GM20000 (cell line): ENCODE results near the gene CIPC.

Experiments
- DNase-seq: peaks from one replicate; pipeline ENCODE4 v3.0.0; 2012; ENCODE audit warnings: low spot score
- TF ChIP-seq, protein P1 (sequence below): IDR thresholded peaks from 2 replicates; pipeline ENCODE4 v1.5.1; 2012; ENCODE audit warnings: mild to moderate bottlenecking, control low read depth; ENCODE audit errors: extremely low read depth, missing control alignments

Gene CIPC

GRCh38 chr14:77086017-77086727, 11.9 kb upstream of the CIPC start:
- TF ChIP-seq, protein P1, sequence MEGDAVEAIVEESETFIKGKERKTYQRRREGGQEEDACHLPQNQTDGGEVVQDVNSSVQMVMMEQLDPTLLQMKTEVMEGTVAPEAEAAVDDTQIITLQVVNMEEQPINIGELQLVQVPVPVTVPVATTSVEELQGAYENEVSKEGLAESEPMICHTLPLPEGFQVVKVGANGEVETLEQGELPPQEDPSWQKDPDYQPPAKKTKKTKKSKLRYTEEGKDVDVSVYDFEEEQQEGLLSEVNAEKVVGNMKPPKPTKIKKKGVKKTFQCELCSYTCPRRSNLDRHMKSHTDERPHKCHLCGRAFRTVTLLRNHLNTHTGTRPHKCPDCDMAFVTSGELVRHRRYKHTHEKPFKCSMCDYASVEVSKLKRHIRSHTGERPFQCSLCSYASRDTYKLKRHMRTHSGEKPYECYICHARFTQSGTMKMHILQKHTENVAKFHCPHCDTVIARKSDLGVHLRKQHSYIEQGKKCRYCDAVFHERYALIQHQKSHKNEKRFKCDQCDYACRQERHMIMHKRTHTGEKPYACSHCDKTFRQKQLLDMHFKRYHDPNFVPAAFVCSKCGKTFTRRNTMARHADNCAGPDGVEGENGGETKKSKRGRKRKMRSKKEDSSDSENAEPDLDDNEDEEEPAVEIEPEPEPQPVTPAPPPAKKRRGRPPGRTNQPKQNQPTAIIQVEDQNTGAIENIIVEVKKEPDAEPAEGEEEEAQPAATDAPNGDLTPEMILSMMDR = no peak
- DNase-seq = peak; percentile 45

- no peak for DNase-seq
- TF ChIP-seq, protein P1 = no peak
Observed at GRCh38 chr14:77086951-77087350, 11.1 kb upstream of the CIPC start.

GRCh38 chr14:77087631-77088030, 10.4 kb upstream of the CIPC start:
- TF ChIP-seq, protein P1 = no peak
- no peak for DNase-seq

DNA sequence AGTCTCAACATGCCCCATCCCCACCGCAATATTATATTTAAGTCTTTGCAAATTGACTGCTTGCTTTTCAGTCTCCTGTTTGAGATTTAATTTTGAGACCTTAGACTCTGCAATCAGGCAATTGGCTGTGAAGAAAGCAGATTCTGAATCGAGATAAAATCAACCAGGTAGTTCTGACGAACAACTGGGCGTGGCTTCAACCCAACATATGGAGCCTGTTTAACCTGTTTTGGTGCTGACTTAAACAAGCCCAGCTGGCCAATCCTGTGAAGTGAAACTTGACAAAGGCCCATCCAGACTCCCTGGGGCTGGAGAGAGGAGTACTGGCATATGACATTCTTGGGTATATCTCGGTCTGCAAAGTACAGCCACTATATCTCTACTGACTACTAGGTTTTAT, 9.8 kb upstream of the CIPC start:
- TF ChIP-seq, protein P1 = no peak
- DNase-seq = no peak

- TF ChIP-seq, protein P1 = no peak
- no peak for DNase-seq
Observed at GRCh38 chr14:77088645-77089044, 9.4 kb upstream of the CIPC start.

- DNase-seq = no peak
- TF ChIP-seq, protein P1 = no peak
Observed at GRCh38 chr14:77091518-77091917, 6.5 kb upstream of the CIPC start.

- TF ChIP-seq, protein P1 = no peak
Observed at GRCh38 chr14:77092676-77093075, 5.4 kb upstream of the CIPC start.

More at GRCh38 chr14:77092676-77093075, 5.4 kb upstream of the CIPC start:
- no peak for DNase-seq
